HG03439 (cell line): ENCODE data around the gene KCNQ2.

Experiments used
- ATAC-seq: cut with Tn5 transposase; IDR thresholded peaks from one replicate; pipeline ENCODE4 v1.9.1; 2021; ENCODE audit warnings: mild to moderate bottlenecking, moderate library complexity; ENCODE audit not compliant: unreplicated experiment

KCNQ2 gene

GRCh38 chr20:63456429-63457284 lies 15.8 kb downstream of the KCNQ2 start:
- no peak for ATAC-seq

GRCh38 chr20:63455568-63455859 lies 16.9 kb downstream of the KCNQ2 start:
- no peak for ATAC-seq

GRCh38 chr20:63454731-63455567 lies 17.5 kb downstream of the KCNQ2 start:
- no peak for ATAC-seq

GRCh38 chr20:63452821-63453523 lies 19.5 kb downstream of the KCNQ2 start:
- ATAC-seq: no peak

GRCh38 chr20:63452341-63452740 lies 20.1 kb downstream of the KCNQ2 start:
- no peak for ATAC-seq

GRCh38 chr20:63451821-63452220 lies 20.6 kb downstream of the KCNQ2 start:
- ATAC-seq: no peak

- no peak for ATAC-seq
These were observed 22.4 kb downstream of the KCNQ2 start for GRCh38 chr20:63449796-63450730.

GRCh38 chr20:63449025-63449424 lies 23.4 kb downstream of the KCNQ2 start:
- no peak for ATAC-seq

- no peak for ATAC-seq
These were observed 24.4 kb downstream of the KCNQ2 start for GRCh38 chr20:63448031-63448430.

GRCh38 chr20:63447320-63447719 lies 25.1 kb downstream of the KCNQ2 start:
- no peak for ATAC-seq

- no peak for ATAC-seq
These were observed 26.0 kb downstream of the KCNQ2 start for GRCh38 chr20:63446216-63447024.

- ATAC-seq: no peak
These were observed 27.2 kb downstream of the KCNQ2 start for GRCh38 chr20:63445075-63445734.

- no peak for ATAC-seq
These were observed 27.9 kb downstream of the KCNQ2 start for GRCh38 chr20:63444548-63444947.

- no peak for ATAC-seq
These were observed 28.7 kb downstream of the KCNQ2 start for GRCh38 chr20:63443606-63444395.

- no peak for ATAC-seq
These were observed 30.4 kb downstream of the KCNQ2 start for GRCh38 chr20:63442100-63442493.

- ATAC-seq: no peak
These were observed 31.0 kb downstream of the KCNQ2 start for GRCh38 chr20:63441136-63442099.

- ATAC-seq: no peak
These were observed 32.0 kb downstream of the KCNQ2 start for GRCh38 chr20:63440366-63440955.
